Cerebellar cortex (tissue), 1 donor: ENCODE measurements around the gene DNAH9.
A peak's percentile ranks its signal among the peaks of the same experiment; 100 is the strongest.

Experiments
- DNase-seq: peaks from one replicate; pipeline ENCODE4 v3.0.0-alpha.2; 2015; ENCODE audit warnings: low spot score

DNAH9 gene

DNA sequence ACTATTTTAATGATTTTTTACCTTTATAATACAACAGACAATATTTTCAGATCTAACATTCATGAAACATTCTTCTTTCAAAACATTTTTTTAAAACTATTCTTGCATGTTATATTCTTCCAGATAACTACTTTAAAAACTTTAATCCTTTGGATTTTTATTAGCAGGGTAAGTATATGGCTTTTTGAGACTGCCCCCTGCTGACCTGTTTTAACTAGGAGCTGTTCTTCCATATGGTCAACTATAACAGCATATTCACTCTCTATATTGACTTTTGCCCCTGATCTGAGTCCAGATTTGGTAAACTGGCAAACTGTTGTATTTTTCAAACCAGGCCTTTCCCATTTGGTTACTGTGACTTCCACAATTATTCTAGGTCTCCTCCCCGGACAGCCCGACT, 382.5 kb downstream of the DNAH9 start:
- DNase-seq, result no peak

DNA sequence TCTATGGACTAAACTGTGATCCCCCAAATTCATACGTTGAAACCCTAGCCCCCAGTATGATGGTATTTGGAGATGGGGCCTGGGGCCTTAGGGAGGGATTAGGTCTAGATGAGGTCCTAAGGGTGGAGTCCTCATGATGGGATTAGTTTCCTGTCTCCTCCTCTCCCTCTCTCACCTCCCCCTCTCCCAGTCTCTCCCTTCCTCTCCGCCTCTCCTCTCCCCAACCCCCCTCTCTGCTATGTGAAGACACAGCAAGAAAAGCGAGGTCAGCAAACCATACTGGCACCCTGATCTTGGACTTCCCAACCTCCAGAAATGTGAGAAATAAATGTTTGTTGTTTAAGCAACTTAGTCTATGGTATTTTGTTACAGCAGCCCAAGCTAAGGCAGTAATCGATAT, 383.6 kb downstream of the DNAH9 start:
- DNase-seq, result no peak

DNA sequence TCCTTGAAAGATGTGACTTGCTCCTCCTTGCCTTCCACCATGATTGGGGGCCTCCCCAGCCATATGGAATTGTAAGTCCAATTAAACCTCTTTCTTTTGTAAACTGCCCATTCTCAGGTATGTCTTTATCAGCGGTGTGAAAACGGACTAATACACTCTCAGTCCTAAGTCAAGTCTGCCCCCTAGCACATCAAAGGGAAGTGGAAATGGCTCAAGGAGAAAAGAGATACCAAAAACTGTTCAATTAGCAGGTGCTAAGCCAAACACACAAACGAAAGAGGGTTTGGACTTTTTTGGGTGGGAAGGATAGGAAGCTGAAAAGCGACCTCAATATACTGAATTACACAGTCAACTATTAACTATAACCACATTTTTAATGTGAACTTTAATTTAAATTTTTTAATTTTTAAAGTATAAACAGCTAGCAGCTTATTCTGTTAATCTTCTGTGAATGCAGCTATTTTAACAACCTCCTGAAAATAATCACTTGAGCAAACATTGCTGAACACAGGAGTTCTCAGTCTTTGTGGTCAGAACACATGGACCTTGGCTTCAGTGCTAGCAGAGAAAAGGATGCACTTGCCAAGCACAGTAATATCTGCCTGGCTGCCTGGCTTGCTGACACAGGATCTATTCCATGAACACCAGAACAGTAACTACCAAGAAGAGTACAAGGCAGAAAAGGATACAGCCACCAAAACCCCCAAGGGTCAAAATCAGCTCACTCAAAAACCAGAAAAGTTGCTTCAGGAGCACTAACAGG, 388.1 kb downstream of the DNAH9 start:
- DNase-seq, result no peak

DNA sequence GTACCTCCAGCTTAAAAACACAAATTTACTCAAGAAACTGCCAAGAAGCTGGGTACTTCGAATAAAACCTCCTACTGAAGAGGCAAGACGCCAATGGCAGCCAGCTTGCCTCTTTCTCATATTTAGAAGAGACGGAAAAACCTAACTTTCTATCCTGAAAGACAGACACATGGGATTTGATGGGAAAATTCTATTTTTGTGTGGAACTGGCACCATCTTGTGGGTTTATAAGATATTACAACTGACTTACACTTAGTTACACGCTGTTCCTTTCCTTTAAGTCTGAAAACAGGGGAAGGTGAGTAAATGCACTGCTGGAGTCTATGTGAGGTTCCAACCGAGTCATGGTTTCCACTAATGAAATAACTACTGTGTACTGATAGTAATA, 388.7 kb downstream of the DNAH9 start:
- DNase-seq, result peak; percentile 62

DNA sequence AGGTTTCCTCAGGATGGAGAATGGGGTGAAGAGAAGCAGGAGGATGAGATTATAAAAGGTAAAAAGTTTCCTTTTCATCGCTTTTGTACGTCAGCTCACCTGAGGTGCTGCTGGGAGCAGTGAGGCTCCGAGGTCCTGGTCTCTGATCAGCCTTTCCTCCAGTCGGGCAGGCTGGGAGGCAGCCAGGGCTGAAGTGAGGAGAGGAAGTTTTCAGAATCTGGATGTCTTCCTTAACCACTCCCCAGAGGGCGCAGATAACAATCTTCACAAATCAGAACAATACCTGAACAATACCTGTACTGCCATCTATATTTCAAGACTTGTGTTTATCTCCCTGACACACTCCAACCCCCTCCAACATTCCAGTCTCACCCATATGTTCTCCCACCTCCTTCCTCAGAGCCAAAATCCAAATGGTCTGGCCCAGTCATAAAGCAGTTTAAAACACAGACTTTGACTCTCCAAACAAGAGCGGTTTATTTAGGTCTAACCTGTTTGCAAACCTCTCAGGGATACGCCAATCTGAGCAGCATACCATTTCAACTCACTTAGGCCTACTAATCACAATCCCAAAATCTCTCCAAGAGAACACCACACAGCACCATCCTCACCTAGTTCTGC, 392.2 kb downstream of the DNAH9 start:
- DNase-seq, result no peak

DNA sequence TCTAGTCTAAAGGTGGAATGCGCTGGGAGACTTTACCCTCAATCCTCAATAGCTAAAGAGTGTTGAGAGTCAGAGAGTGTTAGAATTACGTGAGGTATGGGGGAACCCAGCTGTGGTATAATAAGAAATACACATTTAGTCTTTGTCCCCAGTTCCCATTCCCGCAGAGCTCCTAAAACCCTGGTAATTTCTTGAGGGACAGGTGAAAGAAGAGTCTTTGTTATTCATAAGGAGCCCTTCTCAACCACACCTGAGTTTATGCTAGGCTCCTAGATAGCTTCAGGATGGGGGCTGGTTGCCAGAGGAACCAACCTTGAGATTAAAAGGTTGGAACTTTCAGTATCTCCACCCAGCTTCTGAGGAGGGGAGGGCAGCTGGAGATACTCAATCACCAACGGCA, 393.2 kb downstream of the DNAH9 start:
- DNase-seq, result no peak

DNA sequence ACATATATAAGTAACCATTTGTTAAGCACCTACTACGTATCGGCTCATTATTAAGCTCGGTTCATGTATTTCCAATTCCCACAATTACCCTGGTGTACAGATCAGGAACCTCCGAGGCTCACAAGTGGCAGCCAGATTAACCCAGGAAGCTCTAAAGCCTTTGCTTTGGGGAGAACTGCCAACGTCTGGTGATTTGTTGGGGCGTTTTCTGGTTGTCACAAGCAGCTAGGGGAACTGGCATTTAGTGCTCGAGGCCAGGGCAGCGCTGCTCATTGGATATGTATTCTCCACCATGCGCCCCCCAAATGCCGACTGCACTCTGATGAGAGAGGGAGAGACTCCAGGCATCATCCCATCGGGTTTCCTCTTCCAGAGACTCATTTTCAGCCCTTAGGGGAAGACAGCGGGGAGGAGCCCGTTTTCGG, 398.5 kb downstream of the DNAH9 start:
- peak; percentile 75 for DNase-seq

DNA sequence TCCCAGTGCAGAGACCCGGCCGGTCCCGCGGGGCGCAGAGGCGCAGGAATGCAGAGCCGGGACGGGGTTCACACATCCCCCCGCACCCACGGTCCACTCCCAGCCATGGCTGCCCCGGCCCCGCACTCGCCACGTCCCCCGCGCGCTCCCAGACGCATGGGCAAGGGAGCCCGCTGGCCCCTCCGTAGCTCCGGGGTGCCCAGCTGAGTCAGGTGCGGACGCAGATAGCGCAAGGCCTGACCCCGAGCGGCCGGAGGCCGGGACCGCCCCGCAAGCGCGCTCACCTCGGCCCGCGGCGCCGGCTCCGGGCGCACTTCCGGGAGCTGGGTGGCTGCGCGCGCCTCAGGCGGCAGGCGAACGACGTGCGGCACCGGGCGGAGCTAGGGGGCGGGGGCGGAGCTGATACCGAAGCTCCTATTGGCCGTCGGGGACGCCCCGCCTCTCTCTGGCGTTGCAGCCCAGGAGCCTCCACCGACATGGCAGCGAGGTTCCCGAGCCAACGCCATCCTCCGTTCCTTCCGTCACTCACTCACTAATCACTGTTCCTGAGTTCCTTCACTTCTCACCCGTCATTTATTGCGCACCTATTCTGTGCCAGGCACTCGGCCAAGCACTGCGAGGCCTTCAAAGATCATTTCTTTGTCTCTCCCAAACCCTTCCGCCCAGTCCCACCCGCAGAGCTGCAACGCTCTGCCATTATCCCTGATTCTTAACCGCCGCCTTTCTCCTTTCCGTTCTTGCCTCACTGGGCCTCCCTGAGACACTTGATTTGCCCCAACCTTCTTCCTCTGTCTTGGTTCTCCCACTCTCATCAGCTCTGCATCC, 399.1 kb downstream of the DNAH9 start, which contains the start of gene ZNF18:
Gene ZNF18 (minus strand): TSS at position 329 of the 825 bp plus-strand sequence. CDS start 4,646 bp downstream, outside the sequence.
- peak; percentile 92 for DNase-seq

DNA sequence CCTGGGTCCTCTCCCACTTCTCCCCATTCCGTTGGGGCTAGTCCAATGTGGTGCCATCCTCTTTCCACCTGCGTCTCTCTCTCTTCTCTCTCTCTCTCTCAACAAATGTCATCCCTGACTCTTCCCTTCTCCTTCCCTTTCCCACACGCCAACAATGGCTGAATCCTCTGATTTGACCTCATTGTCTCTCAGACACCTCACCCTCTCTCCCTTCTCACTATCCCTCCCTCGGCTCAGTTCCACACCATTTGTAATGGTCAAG, 399.6 kb downstream of the DNAH9 start:
- no peak for DNase-seq

DNA sequence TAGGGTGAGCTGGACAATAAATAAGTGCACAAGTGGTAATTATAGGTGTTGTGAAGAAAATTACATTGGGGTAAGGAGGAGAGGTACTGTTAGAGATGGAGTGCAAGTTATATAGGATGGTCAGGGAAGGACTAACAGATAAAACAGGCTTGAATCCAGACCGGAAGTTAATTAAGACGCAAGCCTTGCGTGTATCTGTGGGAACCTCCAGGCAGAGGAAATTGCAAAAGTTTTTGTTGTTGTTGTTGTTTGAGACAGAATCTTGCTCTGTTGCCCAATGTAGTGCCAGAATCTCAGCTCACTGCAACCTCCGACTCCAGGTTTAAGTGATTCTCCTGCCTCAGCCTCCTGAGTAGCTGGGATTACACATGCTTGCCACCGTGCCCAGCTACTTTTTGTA, 401.4 kb downstream of the DNAH9 start:
- no peak for DNase-seq

DNA sequence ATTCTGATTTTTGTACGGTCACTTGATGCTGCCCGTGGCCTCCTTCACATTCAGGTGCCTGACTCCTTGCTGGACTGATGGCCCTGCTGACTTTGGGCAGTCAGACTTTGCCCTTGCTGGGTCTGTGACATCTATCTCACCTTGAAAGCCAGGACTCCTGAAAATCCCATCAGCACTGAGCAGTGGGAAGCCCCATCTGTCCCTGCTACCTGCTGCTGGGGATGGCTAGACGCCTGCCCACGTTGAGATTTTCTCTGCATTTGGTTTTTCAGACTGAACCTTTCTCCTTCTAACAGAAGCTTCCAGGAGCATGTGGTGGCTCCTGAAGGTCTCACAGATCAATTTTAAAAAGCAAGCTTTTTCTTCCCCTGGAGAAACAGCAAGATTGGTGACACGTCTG, 409.2 kb downstream of the DNAH9 start:
- DNase-seq, result peak; percentile 70
